ENCODE results near the gene C11orf54. TPM values are rescaled to one million over a fixed set of nuclear protein-coding genes. Genes with fewer than 3 reads are reported as not detected.

C11orf54 gene
- total RNA-seq, 1 donor from 2014 or later, result 30.2 TPM

DNA sequence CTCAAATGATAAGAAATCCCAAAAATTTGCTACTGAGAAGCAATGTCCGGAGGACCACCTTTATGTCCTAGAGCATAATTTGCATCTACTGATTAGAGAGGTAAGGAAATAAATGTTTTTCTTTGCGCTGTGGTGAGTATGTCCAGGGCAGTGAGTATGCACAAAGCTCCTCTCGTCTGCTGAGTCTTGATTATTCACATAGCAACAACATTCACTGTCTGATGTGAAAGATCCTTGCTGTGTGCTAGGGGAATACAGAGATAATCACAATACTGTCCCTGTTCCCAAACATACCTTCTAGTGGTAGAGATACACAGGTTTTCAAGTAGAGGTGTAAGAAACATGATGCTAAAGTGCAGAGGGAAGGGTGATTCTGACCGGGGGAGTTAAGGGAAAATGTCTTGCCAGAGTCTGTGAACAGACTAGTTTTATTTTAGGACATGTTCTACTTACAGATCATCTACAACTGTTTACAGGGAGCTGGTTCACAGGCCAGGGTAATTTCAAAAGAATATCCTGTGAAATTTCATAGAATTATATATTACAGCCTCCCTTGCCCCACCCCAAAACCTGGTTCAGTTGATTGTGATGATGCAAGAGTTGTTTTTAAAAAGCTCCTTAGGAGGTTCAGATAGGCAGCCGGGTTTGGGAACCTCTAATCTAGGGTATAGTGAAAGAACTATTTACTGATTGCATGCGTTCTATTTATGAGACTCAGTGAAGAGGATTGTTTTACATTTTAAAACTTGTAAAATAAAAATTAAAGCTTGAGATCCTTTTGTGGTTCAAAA lies 55.2 kb downstream of the C11orf54 start:
- ATAC-seq (no peak), DNase-seq (ENCODE audit: missing footprints) (no peak)
- intact Hi-C loops (cut with DNase I), result no loop called here

DNA sequence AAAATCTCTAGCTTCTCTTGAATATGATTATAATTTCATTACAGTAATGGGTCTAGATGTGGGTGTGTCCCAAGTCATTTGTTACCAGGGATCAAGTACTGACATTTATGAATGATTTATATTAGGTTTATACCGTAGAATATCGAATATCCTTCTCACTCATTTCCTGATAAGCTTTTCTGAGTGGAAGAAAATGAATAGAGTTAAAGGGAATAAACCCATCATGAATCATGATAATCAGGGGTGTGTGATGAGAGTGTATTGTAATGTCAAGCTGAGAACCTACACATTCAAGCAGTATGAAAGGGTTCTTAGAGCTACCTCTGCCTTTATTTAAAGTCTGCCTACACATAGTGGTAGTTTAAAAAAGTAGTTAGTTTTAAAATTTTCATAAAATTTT lies 59.9 kb downstream of the C11orf54 start:
- DNase-seq (ENCODE audit: missing footprints), result no peak
- intact Hi-C loops (cut with DNase I), result no loop called here
- ATAC-seq, result no peak

DNA sequence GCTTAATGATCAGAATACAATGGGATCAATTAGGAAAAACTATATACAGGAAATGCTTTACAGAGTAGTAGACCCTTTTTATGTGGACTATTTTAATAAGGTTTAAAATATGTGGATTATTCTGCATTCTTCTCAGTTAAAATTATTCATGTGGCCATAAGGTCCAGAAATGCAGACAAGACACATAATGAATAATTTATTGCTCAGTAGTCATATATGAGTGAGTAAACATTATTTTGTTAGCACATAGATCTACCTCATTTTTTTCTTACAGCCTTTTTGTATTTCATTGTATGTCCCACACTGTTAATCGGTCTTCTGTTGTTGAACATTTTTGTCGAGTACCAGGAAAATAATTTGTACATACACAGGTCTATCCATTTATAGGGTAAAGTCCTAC lies 63.4 kb downstream of the C11orf54 start:
- DNase-seq (ENCODE audit: missing footprints) (no peak), ATAC-seq (no peak)
- intact Hi-C loops (cut with DNase I), result no loop called here

DNA sequence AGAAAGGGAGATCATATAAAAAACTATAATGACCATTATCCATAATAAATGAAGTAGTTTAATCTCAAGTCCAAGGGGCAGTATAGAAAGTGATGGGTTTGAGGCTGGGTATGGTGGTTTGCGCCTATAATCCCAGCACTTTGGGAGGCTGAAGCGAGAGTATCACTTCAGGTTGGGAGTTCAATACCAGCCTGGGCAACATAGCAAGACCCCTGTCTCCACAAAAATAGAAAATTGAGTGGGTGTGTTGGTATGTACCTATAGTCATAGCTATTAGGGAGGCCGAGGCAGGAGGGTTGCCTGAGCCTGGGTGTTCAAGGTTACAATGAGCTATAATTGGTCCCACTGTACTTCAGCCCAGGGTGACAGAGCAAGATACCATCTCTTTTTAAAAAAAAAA lies 66.5 kb downstream of the C11orf54 start:
- intact Hi-C loops (cut with DNase I), result no loop called here
- no peak for ATAC-seq
- DNase-seq (ENCODE audit: missing footprints), result no peak

DNA sequence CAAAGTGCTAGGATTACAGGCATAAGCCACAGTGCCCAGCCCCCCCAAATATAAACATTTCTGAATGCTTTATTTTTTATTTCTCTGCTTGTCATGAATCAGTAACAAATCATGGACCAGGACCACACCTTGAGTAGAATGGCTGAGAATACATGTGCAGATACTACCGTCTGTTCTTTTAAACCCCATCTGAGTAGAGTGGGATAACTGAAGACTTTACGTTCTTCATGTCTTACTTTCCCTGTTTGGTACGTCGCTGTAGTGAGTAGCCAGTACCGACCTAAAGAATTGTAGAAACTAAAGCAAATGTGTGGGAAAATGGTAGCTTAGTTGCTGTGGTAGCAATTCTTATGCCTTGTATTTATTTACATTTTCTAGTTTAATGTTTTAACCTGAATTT lies 72.5 kb downstream of the C11orf54 start:
- DNase-seq (ENCODE audit: missing footprints) (no peak), ATAC-seq (no peak)
- intact Hi-C loops (cut with DNase I), result no loop called here

Small RNA genes lying within 50 kb of the gene (microRNA-seq; reads per million reads assigned to microRNA genes)
- gene MIR1304, result not detected

Other genes starting within 250 kb of the C11orf54 start
- gene SMCO4, start 198.3 kb upstream of the C11orf54 start, total RNA-seq, result 45.3 TPM
- 4.8 TPM for gene CEP295, start 80.0 kb upstream of the C11orf54 start, total RNA-seq
- 32.4 TPM for gene TAF1D, start 177 bp upstream of the C11orf54 start, total RNA-seq
- 15.9 TPM for gene MED17, start 42.6 kb downstream of the C11orf54 start, total RNA-seq
- 0.08 TPM for gene VSTM5, start 108.9 kb downstream of the C11orf54 start, total RNA-seq